Stomach (tissue), 9 donors: ENCODE results near the gene CLOCK. TPM values are rescaled to one million over a fixed set of nuclear protein-coding genes. Genes with fewer than 3 reads are reported as not detected.

Experiments used
- DNase-seq, 2 donors: peaks; one replicate each; pipeline versions ENCODE4 v3.0.0 to v3.0.0-alpha.2; 2013 to 2019
- H3K27ac ChIP-seq, 5 donors: fragments of 200-600 bp in 4 of 5; sonication (generic) in 4 of 5; one replicate each; pipeline ENCODE4 v1.5.1; 2013 to 2019; ENCODE audit warnings: mild to moderate bottlenecking in 1 of 5, moderate library complexity in 1 of 5
- H3K27me3 ChIP-seq, 3 donors: fragments of 200-600 bp; sonication (generic); one replicate each; pipeline ENCODE4 v1.5.1; 2017 to 2019; ENCODE audit warnings: mixed run types in 1 of 3
- H3K36me3 ChIP-seq, 4 donors: fragments of 200-600 bp; sonication (generic); 1 replicate in 3 of 4; 2 replicates in 1 of 4; pipeline ENCODE4 v1.5.1; 2016 to 2019
- H3K4me1 ChIP-seq, 4 donors: fragments of 200-600 bp; sonication (generic); one replicate each; pipeline ENCODE4 v1.5.1; 2016 to 2019
- H3K4me3 ChIP-seq, 4 donors: fragments of 200-600 bp; sonication (generic) in 3 of 4; one replicate each; pipeline ENCODE4 v1.5.1; 2016 to 2019; ENCODE audit warnings: mild to moderate bottlenecking in 1 of 4
- H3K9me3 ChIP-seq, 4 donors: fragments of 200-600 bp; sonication (generic); one replicate each; pipeline ENCODE4 v1.5.1; 2016 to 2019
- CTCF ChIP-seq, 7 experiments: fragments of 450-650 bp in 4 of 7; fragments of 200-600 bp in 3 of 7; sonication (generic) in 3 of 7; IDR thresholded peaks; one replicate each; pipeline ENCODE4 v1.5.1; 2016 to 2019; ENCODE audit warnings: antibody characterized with exemption in 7 of 7, control low read depth in 2 of 7, mild to moderate bottlenecking in 1 of 7
- EP300 ChIP-seq: sonication (generic); formaldehyde crosslinking; IDR thresholded peaks from one replicate; pipeline ENCODE4 v1.6.1; 2017; ENCODE audit warnings: antibody characterized with exemption
- POLR2A ChIP-seq, 4 donors: fragments of 450-650 bp; IDR thresholded peaks; one replicate each; pipeline ENCODE4 v1.6.1; 2016; ENCODE audit warnings: antibody characterized with exemption in 4 of 4, control low read depth in 2 of 4, mild to moderate bottlenecking in 1 of 4, moderate library complexity in 1 of 4
- POLR2AphosphoS5 ChIP-seq, 3 donors: sonication (generic); formaldehyde crosslinking; IDR thresholded peaks; one replicate each; pipeline ENCODE4 v1.6.1; 2016; ENCODE audit warnings: antibody characterized with exemption in 3 of 3
- WGBS, 5 donors: extraction: QIAGEN DNeasy Blood & Tissue Kit in 3 of 5; methylation state at CpG; one replicate each; pipeline versions ENCODE4 v1.1.5 to v1.1.7; 2013 to 2018; 5-methylcytosine and 5-hydroxymethylcytosine counted together
- intact Hi-C: fragments of 100-400 bp; cut with DNase I; formaldehyde crosslinking; loops from one replicate; pipeline ENCODE4 v1.15.1; 2023; ENCODE audit warnings: low total_unique reads
- polyA plus RNA-seq, 3 donors: library from polyadenylated mRNA; stranded (reverse); fragments of 200-250 nt; gene quantifications; one replicate each; pipeline ENCODE4 v1.2.3, GENCODE V29; 2013
- total RNA-seq, 5 donors: library from RNA; depleted of rRNA; stranded (reverse); fragments of >200 nt; gene quantifications; one replicate each; pipeline versions ENCODE4 v1.1.0 to v1.2.3, GENCODE V29; 2014 to 2016
- donor health status: healthy with polysubstance abuse.
- donor health status: Bipolar disorder and iron deficiency.
- donor health status: healthy.

Gene CLOCK
- total and polyA plus RNA-seq, 8 donors = 3.2 to 123 (median 21.4) TPM

GRCh38 chr4:55578341-55579010 lies 31.8 kb upstream of the CLOCK start:
- H3K9me3 ChIP-seq = peaks cover 0 to 43% (median 29%) of the 10 kb centered on the region in 4 donors
- no peaks in the 10 kb centered on the region for H3K36me3 ChIP-seq
- H3K27me3 ChIP-seq = no peaks in the 10 kb centered on the region
- DNase-seq = no peak
- intact Hi-C loops = no loop called here
- H3K27ac ChIP-seq = no peak overlapping the region
- H3K4me3 ChIP-seq = no peak overlapping the region
- no peak for TF ChIP-seq EP300
- no peak for TF ChIP-seq CTCF (IDR thresholded peaks at IDR 0.05)
- no peak for TF ChIP-seq POLR2AphosphoS5 (IDR thresholded peaks at IDR 0.05)
- no peak for TF ChIP-seq POLR2A (IDR thresholded peaks at IDR 0.05)
- H3K4me1 ChIP-seq = no peaks in the 10 kb centered on the region

GRCh38 chr4:55575513-55575912 lies 28.8 kb upstream of the CLOCK start:
- TF ChIP-seq POLR2AphosphoS5 (IDR thresholded peaks at IDR 0.05) = no peak
- TF ChIP-seq CTCF (IDR thresholded peaks at IDR 0.05) = no peak
- no peak for TF ChIP-seq EP300
- no peak for TF ChIP-seq POLR2A (IDR thresholded peaks at IDR 0.05)
- H3K4me1 ChIP-seq = no peaks in the 10 kb centered on the region
- 64 to 79% (median 75%) methylated on average over 1 of the region's 1 CpG for WGBS, 5 donors

GRCh38 chr4:55574252-55574651 lies 27.5 kb upstream of the CLOCK start:
- no peaks in the 10 kb centered on the region for H3K4me1 ChIP-seq
- H3K27ac ChIP-seq = no peak overlapping the region
- intact Hi-C loops = no loop called here
- DNase-seq = no peak
- H3K36me3 ChIP-seq = no peaks in the 10 kb centered on the region
- H3K27me3 ChIP-seq = no peaks in the 10 kb centered on the region
- H3K9me3 ChIP-seq = peaks cover 0 to 35% (median 29%) of the 10 kb centered on the region in 4 donors
- WGBS, 5 donors = 46 to 92% (median 65%) methylated on average over 1 of the region's 1 CpG
- TF ChIP-seq CTCF (IDR thresholded peaks at IDR 0.05) (no peak), EP300 (no peak), POLR2A (IDR thresholded peaks at IDR 0.05) (no peak), POLR2AphosphoS5 (IDR thresholded peaks at IDR 0.05) (no peak)
- H3K4me3 ChIP-seq = no peak overlapping the region

More at GRCh38 chr4:55575513-55575912, 28.8 kb upstream of the CLOCK start:
- no peak for DNase-seq
- intact Hi-C loops = no loop called here
- Histone ChIP-seq H3K27ac (no peak overlapping the region), H3K36me3 (no peaks in the 10 kb centered on the region), H3K27me3 (no peaks in the 10 kb centered on the region), H3K4me3 (no peak overlapping the region), H3K9me3 (peaks cover 0 to 35% (median 29%) of the 10 kb centered on the region in 4 donors)

GRCh38 chr4:55571806-55572205 lies 25.1 kb upstream of the CLOCK start:
- TF ChIP-seq POLR2A (IDR thresholded peaks at IDR 0.05) (no peak), POLR2AphosphoS5 (IDR thresholded peaks at IDR 0.05) (no peak), EP300 (no peak), CTCF (IDR thresholded peaks at IDR 0.05) (no peak)
- no peaks in the 10 kb centered on the region for H3K36me3 ChIP-seq
- intact Hi-C loops = no loop called here
- no peak overlapping the region for H3K4me3 ChIP-seq
- no peaks in the 10 kb centered on the region for H3K27me3 ChIP-seq
- 69 to 78% (median 73%) methylated on average over 3 of the region's 3 CpGs for WGBS, 5 donors
- H3K4me1 ChIP-seq = no peaks in the 10 kb centered on the region
- no peak for DNase-seq
- H3K9me3 ChIP-seq = peaks cover 0 to 29% (median 24%) of the 10 kb centered on the region in 4 donors
- no peak overlapping the region for H3K27ac ChIP-seq
